Heart right ventricle (tissue), 16 donors: ENCODE results near the gene FTSJ3. TPM values are rescaled to one million over a fixed set of nuclear protein-coding genes. Genes with fewer than 3 reads are reported as not detected.
A peak's percentile ranks its signal among the peaks of the same experiment; 100 is the strongest.

Experiments
- ATAC-seq, 8 donors: fragments of 200-7000 bp; cut with Tn5 transposase; one replicate each; pipeline ENCODE4 v1.9.1; 2020; ENCODE audit warnings: mild to moderate bottlenecking in 8 of 8, moderate library complexity in 8 of 8, moderate number of reproducible peaks in 1 of 8
- DNase-seq, 2 donors: peaks; one replicate each; pipeline ENCODE4 v3.0.0-alpha.2; 2020
- H3K27ac ChIP-seq, 10 donors: fragments of 200-600 bp; sonication (generic) in 2 of 10; one replicate each; pipeline versions ENCODE4 v1.5.0 to v1.8.0; 2020 to 2022; ENCODE audit warnings: mild to moderate bottlenecking in 3 of 10
- H3K27me3 ChIP-seq, 7 donors: fragments of 200-600 bp; one replicate each; pipeline ENCODE4 v1.8.0; 2021 to 2022; ENCODE audit warnings: mild to moderate bottlenecking in 2 of 7
- H3K36me3 ChIP-seq, 9 donors: fragments of 200-600 bp; sonication (generic) in 1 of 9; one replicate each; pipeline versions ENCODE4 v1.5.0 to v1.8.0; 2020 to 2022; ENCODE audit warnings: mild to moderate bottlenecking in 2 of 9
- H3K4me1 ChIP-seq, 9 donors: fragments of 200-600 bp; sonication (generic) in 1 of 9; one replicate each; pipeline versions ENCODE4 v1.5.0 to v1.8.0; 2020 to 2022; ENCODE audit warnings: mild to moderate bottlenecking in 4 of 9
- H3K4me3 ChIP-seq, 10 donors: fragments of 200-600 bp; sonication (generic) in 2 of 10; one replicate each; pipeline versions ENCODE4 v1.5.0 to v1.8.0; 2020 to 2022; ENCODE audit warnings: mild to moderate bottlenecking in 7 of 10, moderate library complexity in 2 of 10
- H3K9me3 ChIP-seq, 11 donors: fragments of 200-600 bp in 10 of 11; sonication (generic) in 2 of 11; one replicate each; pipeline versions ENCODE4 v1.5.0 to v1.8.0; 2013 to 2022; ENCODE audit warnings: mild to moderate bottlenecking in 2 of 11, control low read depth in 1 of 11, moderate library complexity in 1 of 11
- CTCF ChIP-seq, 9 donors: fragments of 200-600 bp; sonication (generic) in 2 of 9; IDR thresholded peaks; one replicate each; pipeline versions ENCODE4 v1.5.0 to v1.8.0; 2021 to 2022; ENCODE audit warnings: antibody characterized with exemption in 9 of 9, mild to moderate bottlenecking in 5 of 9, moderate library complexity in 1 of 9
- WGBS, 2 donors: extraction: QIAGEN DNeasy Blood & Tissue Kit; methylation state at CpG; one replicate each; pipeline ENCODE4 v1.1.7; 2013; ENCODE audit warnings: inconsistent platforms in 1 of 2; 5-methylcytosine and 5-hydroxymethylcytosine counted together
- intact Hi-C, 10 donors: fragments of 100-400 bp; cut with DNase I; formaldehyde crosslinking; loops; one replicate each; pipeline versions ENCODE4 v1.11.1 to v1.14.2; 2022
- polyA plus RNA-seq, 2 donors: library from polyadenylated mRNA; stranded (reverse); fragments of 200-250 nt; gene quantifications; one replicate each; pipeline ENCODE4 v1.2.3, GENCODE V29; 2013
- total RNA-seq, 10 donors: library from RNA; stranded (reverse); fragmentation: NEBNext Ultra II Directional in 3 of 10; extraction: Animal tissue kit (Norgen Biotek cat#: 25700) in 3 of 10; gene quantifications; one replicate each; pipeline versions ENCODE4 v1.2.1 to v1.2.4, GENCODE V29; 2021 to 2023
- donor health status: Arrhythmogenic right ventricular cardiomyopathy.
- donor health status: ischemic (EF 13 %, LVEDD 7.1; RV severe dilation, severe dysfunction).
- donor health status: healthy with polysubstance abuse.
- donor health status: DM: no; HTN: yes; CAD: no.
- donor health status: DM: no; HTN: no; CAD: no.
- donor health status: ischemic (EF 25% LVEDD 6.9; RV normal size, moderate dysfunction).
- donor health status: ischemic (EF 25% LVEDD 5.7; RV mildly dilated, moderate dysfunction).
- donor health status: healthy.
- donor health status: DM: yes; HTN: yes; CAD: no.
- donor health status: Ischemic cardiomyopathy.
- donor health status: ischemic (EF 35%, LVEDD 5.7; RV mildly dilated, moderate dysfunction).
- donor health status: nonischemic (EF 11% LVEDD 7.7; RV severe dilation, severe dysfunction).
- donor health status: DM: yes; HTN: yes; CAD: no.
- donor health status: PGD.
- donor health status: ischemic (EF 29% LVEDD 5.4; RV normal size, mild dysfunction).
- donor health status: nonischemic (EF 23%, LVEDD 6.1; RV moderate dilation, normal function).

FTSJ3 gene
- total and polyA plus RNA-seq, 12 donors, result 14.0 to 43.0 (median 28.4) TPM

GRCh38 chr17:63836811-63837210, 9.3 kb upstream of the FTSJ3 start:
- H3K27me3 ChIP-seq, result no peaks in the 10 kb centered on the region
- DNase-seq (no peak), ATAC-seq (no peak)
- no peak overlapping the region for H3K4me3 ChIP-seq
- no peak for TF ChIP-seq CTCF (IDR thresholded peaks at IDR 0.05)
- WGBS, 2 donors, result 95 to 97% methylated on average over 7 of the region's 7 CpGs
- H3K27ac ChIP-seq, result peak overlapping the region in 5 of 10 donors; percentile 80 to 98 (median 95)
- H3K4me1 ChIP-seq, result peaks cover 33 to 57% (median 44%) of the 10 kb centered on the region in 9 donors
- intact Hi-C loops, result loop anchor here in 2 of 10 donors (1.0 to 10.0 kb wide), 2 partner anchors 23 to 142 kb away; no protein-coding TSS in a partner anchor
- H3K9me3 ChIP-seq, result no peaks in the 10 kb centered on the region
- H3K36me3 ChIP-seq, result peaks cover 0 to 60% (median 35%) of the 10 kb centered on the region in 9 donors

DNA sequence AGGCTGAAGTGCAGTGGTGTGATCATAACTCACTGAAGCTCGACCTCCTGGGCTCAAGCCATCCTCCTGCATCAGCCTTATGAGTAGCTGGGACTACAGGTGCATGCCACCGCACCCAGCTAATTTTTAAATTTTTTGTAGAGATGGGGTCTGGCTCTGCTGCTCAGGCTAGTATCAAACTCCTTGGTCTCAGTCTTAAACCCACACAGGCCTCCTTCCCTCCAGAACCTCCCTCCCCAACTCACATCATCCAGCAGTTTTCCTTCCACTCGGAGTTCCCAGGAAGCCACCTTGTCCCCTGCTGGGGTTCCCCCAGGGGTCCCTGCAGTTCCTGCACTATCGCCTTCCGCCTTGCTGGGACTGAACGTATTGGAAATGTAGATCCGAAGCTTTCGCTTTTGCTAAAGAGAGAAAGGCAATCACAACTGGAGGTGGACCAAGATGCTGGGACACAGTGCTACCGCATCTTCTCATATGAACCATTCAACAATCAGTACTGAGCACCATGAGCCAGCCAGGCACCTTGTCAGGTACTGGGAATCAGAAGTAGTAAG, 7.8 kb upstream of the FTSJ3 start:
- intact Hi-C loops, result loop anchor here in 1 of 10 donors (10.0 kb wide), 1 partner anchor 140 kb away; no protein-coding TSS in a partner anchor
- H3K4me3 ChIP-seq, result no peak overlapping the region
- peak overlapping the region in 1 of 10 donors; percentile 18 for H3K27ac ChIP-seq
- H3K4me1 ChIP-seq, result peaks cover 23 to 46% (median 30%) of the 10 kb centered on the region in 9 donors
- WGBS, 2 donors, result 85 to 87% methylated on average over 9 of the region's 9 CpGs
- no peak for TF ChIP-seq CTCF (IDR thresholded peaks at IDR 0.05)
- no peaks in the 10 kb centered on the region for H3K27me3 ChIP-seq
- no peak for DNase-seq
- ATAC-seq, result no peak
- peaks cover 0 to 76% (median 50%) of the 10 kb centered on the region in 9 donors for H3K36me3 ChIP-seq
- no peaks in the 10 kb centered on the region for H3K9me3 ChIP-seq

DNA sequence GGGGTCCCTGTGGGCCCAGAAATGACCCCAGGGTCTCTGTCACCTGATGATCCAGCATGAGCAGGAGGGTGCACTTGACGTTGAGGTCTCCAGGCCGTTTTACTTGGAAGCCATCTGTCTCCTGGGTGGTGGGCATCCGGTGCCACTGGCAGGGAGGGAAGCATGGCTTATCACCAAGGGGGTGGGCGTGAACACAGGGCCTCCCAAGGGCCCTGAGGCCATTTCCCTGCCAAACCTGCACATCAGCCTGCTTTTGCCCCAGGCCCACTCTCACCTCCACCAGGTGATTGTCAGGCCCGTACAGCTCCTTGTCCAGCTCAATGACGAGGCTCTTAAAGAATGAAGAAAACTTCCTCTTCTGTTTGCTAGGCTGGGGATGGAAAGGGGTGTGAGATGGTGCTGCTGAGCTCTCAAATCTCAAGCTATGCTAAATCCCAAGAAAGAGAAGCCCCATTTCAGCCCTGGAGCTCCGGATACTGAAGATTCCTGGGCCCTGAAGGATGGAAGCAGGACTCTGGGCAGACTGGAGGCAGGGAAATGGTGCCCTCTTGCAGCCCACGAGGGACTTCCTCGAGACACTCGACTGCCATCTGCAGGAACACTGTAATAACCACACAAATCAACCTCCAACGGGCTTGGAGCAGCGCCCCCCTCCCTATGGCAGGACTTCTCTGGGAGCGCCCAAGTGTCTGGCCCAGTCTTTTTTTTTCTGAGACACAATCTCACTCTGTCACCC, 7.1 kb upstream of the FTSJ3 start:
- Histone ChIP-seq H3K36me3 (peaks cover 3 to 83% (median 56%) of the 10 kb centered on the region in 9 donors), H3K4me3 (no peak overlapping the region), H3K27me3 (no peaks in the 10 kb centered on the region), H3K9me3 (no peaks in the 10 kb centered on the region), H3K4me1 (peaks cover 20 to 40% (median 23%) of the 10 kb centered on the region in 9 donors), H3K27ac (peak overlapping the region in 1 of 10 donors; percentile 18)
- 45 to 51% methylated on average over 13 of the region's 13 CpGs for WGBS, 2 donors
- intact Hi-C loops, result loop anchor here in 1 of 10 donors (10.0 kb wide), 1 partner anchor 140 kb away; no protein-coding TSS in a partner anchor
- TF ChIP-seq CTCF (IDR thresholded peaks at IDR 0.05), result peak in 8 of 9 donors; percentile 16 to 58 (median 44)
- no peak for DNase-seq
- peak in 3 of 8 donors; percentile 14 to 29 (median 19) for ATAC-seq

- TF ChIP-seq CTCF (IDR thresholded peaks at IDR 0.05), result no peak
- Histone ChIP-seq H3K4me1 (peaks cover 12 to 40% (median 22%) of the 10 kb centered on the region in 9 donors), H3K4me3 (no peak overlapping the region), H3K27ac (no peak overlapping the region), H3K9me3 (no peaks in the 10 kb centered on the region), H3K27me3 (no peaks in the 10 kb centered on the region), H3K36me3 (peaks cover 4 to 90% (median 64%) of the 10 kb centered on the region in 9 donors)
- DNase-seq (no peak), ATAC-seq (no peak)
- intact Hi-C loops, result loop anchor here in 1 of 10 donors (10.0 kb wide), 1 partner anchor 139 kb away; no protein-coding TSS in a partner anchor
- WGBS, 2 donors, result 91 to 92% methylated on average over 15 of the region's 15 CpGs
These were observed 6.4 kb upstream of the FTSJ3 start for GRCh38 chr17:63833741-63834373.
